ENCODE data around the gene INTS7. TPM values are rescaled to one million over a fixed set of nuclear protein-coding genes. Genes with fewer than 3 reads are reported as not detected.
A peak's percentile ranks its signal among the peaks of the same experiment; 100 is the strongest.

INTS7 gene
- 10 to 100 TPM; 16.1 to 20.3 (median 19.4) TPM for polyA plus RNA-seq (ENCODE audit: insufficient read length in 4 of 4)

- DNase-seq (ENCODE audit: low read depth in 4 of 4, low spot score in 3 of 4) = peak; percentile 98 to 99 (median 98)
Measured at GRCh38 chr1:212035123-212035834, at the start of gene INTS7, which contains the start of gene DTL. INTS7 (minus strand) TSS chr1:212035557; CDS start chr1:212035437, 120 bp downstream. DTL (plus strand) TSS chr1:212035748; CDS start chr1:212035891, 143 bp downstream.

GRCh38 chr1:212082765-212083406, 47.5 kb upstream of the INTS7 start:
- DNase-seq (ENCODE audit: low read depth in 4 of 4, low spot score in 3 of 4) = no peak

GRCh38 chr1:212078826-212079225, 43.5 kb upstream of the INTS7 start:
- DNase-seq (ENCODE audit: low read depth in 4 of 4, low spot score in 3 of 4) = no peak

- no peak for DNase-seq (ENCODE audit: low read depth in 4 of 4, low spot score in 3 of 4)
Measured at GRCh38 chr1:212077028-212077427, 41.7 kb upstream of the INTS7 start.

- no peak for DNase-seq (ENCODE audit: low read depth in 4 of 4, low spot score in 3 of 4)
Measured at GRCh38 chr1:212074856-212075255, 39.5 kb upstream of the INTS7 start.

- no peak for DNase-seq (ENCODE audit: low read depth in 4 of 4, low spot score in 3 of 4)
Measured at GRCh38 chr1:212074313-212074712, 39.0 kb upstream of the INTS7 start.

GRCh38 chr1:212073490-212073889, 38.1 kb upstream of the INTS7 start:
- no peak for DNase-seq (ENCODE audit: low read depth in 4 of 4, low spot score in 3 of 4)

GRCh38 chr1:212072047-212072446, 36.7 kb upstream of the INTS7 start:
- no peak for DNase-seq (ENCODE audit: low read depth in 4 of 4, low spot score in 3 of 4)

GRCh38 chr1:212070720-212071302, 35.5 kb upstream of the INTS7 start:
- DNase-seq (ENCODE audit: low read depth in 4 of 4, low spot score in 3 of 4) = peak in 2 of 4 donors; percentile 15 to 20

- peak in 1 of 4 donors; percentile 14 for DNase-seq (ENCODE audit: low read depth in 4 of 4, low spot score in 3 of 4)
Measured at GRCh38 chr1:212067787-212068186, 32.4 kb upstream of the INTS7 start.

GRCh38 chr1:212062832-212063438, 27.6 kb upstream of the INTS7 start:
- peak in 1 of 4 donors; percentile 16 for DNase-seq (ENCODE audit: low read depth in 4 of 4, low spot score in 3 of 4)

GRCh38 chr1:212060632-212061472, 25.5 kb upstream of the INTS7 start:
- no peak for DNase-seq (ENCODE audit: low read depth in 4 of 4, low spot score in 3 of 4)

GRCh38 chr1:212055333-212055732, 20.0 kb upstream of the INTS7 start:
- DNase-seq (ENCODE audit: low read depth in 4 of 4, low spot score in 3 of 4) = no peak

GRCh38 chr1:212053993-212054392, 18.6 kb upstream of the INTS7 start:
- no peak for DNase-seq (ENCODE audit: low read depth in 4 of 4, low spot score in 3 of 4)

- no peak for DNase-seq (ENCODE audit: low read depth in 4 of 4, low spot score in 3 of 4)
Measured at GRCh38 chr1:212045981-212046380, 10.6 kb upstream of the INTS7 start.

- DNase-seq (ENCODE audit: low read depth in 4 of 4, low spot score in 3 of 4) = no peak
Measured at GRCh38 chr1:212044851-212045250, 9.5 kb upstream of the INTS7 start.

- no peak for DNase-seq (ENCODE audit: low read depth in 4 of 4, low spot score in 3 of 4)
Measured at GRCh38 chr1:212042436-212042835, 7.1 kb upstream of the INTS7 start.

- DNase-seq (ENCODE audit: low read depth in 4 of 4, low spot score in 3 of 4) = no peak
Measured at GRCh38 chr1:212040629-212041412, 5.5 kb upstream of the INTS7 start.

- no peak for DNase-seq (ENCODE audit: low read depth in 4 of 4, low spot score in 3 of 4)
Measured at GRCh38 chr1:212039622-212040021, 4.3 kb upstream of the INTS7 start.

- no peak for DNase-seq (ENCODE audit: low read depth in 4 of 4, low spot score in 3 of 4)
Measured at GRCh38 chr1:212037900-212038299, 2.5 kb upstream of the INTS7 start.
